CD4-positive, alpha-beta T cell treated with Interleukin-21 for 1 hour (primary cell): ENCODE data around the gene RNF214.
"Not testable (repeated sequence)": the region's sequence is repeated elsewhere in the genome, so short reads cannot be mapped to it uniquely, and the experiment has no call there.

Experiments
- DNase-seq: peaks from one replicate; pipeline ENCODE4 v3.0.0-alpha.2; 2020

The RNF214 gene

GRCh38 chr11:117319214-117319840, 86.9 kb downstream of the RNF214 start:
- DNase-seq, result no peak

- DNase-seq, result not testable (repeated sequence)
Measured at GRCh38 chr11:117327255-117327566, 94.7 kb downstream of the RNF214 start.

- DNase-seq, result peak; percentile 96
Measured at GRCh38 chr11:117327567-117328374, 95.3 kb downstream of the RNF214 start, which contains the start of gene CEP164. Gene CEP164 (plus strand): TSS chr11:117327854. CDS start chr11:117338587, 10,733 bp downstream.

GRCh38 chr11:117328375-117329010, 96.0 kb downstream of the RNF214 start:
- DNase-seq, result no peak

GRCh38 chr11:117332843-117333242, 100.4 kb downstream of the RNF214 start:
- no peak for DNase-seq

- no peak for DNase-seq
Measured at GRCh38 chr11:117333917-117334316, 101.4 kb downstream of the RNF214 start.

- no peak for DNase-seq
Measured at GRCh38 chr11:117334896-117335295, 102.4 kb downstream of the RNF214 start.

- no peak for DNase-seq
Measured at GRCh38 chr11:117335399-117335798, 102.9 kb downstream of the RNF214 start.
